ENCODE data around the gene GRIK1. TPM values are rescaled to one million over a fixed set of nuclear protein-coding genes. Genes with fewer than 3 reads are reported as not detected.

GRIK1 gene
- total RNA-seq, 3 donors from 2014 or later, result 0.38 to 0.41 TPM; not detected in 1

GRCh38 chr21:29914326-29914725 lies 25.5 kb downstream of the GRIK1 start:
- H3K36me3 ChIP-seq (ENCODE audit: low read depth), result no peaks in the 10 kb centered on the region
- no peaks in the 10 kb centered on the region for H3K4me1 ChIP-seq (ENCODE audit: low read depth)
- ATAC-seq (no peak), DNase-seq (no peak)
- no peak for TF ChIP-seq CTCF (IDR thresholded peaks at IDR 0.05)
- intact Hi-C loops (cut with DNase I, micrococcal nuclease), result no loop called here
- H3K4me3 ChIP-seq, result no peak overlapping the region
- no peaks in the 10 kb centered on the region for H3K9me3 ChIP-seq

- DNase-seq (no peak), ATAC-seq (no peak)
- TF ChIP-seq CTCF (IDR thresholded peaks at IDR 0.05), result no peak
- Histone ChIP-seq H3K4me3 (no peak overlapping the region), H3K36me3 (ENCODE audit: low read depth) (no peaks in the 10 kb centered on the region), H3K4me1 (ENCODE audit: low read depth) (no peaks in the 10 kb centered on the region), H3K9me3 (no peaks in the 10 kb centered on the region)
- intact Hi-C loops (cut with DNase I, micrococcal nuclease), result no loop called here
These were observed 30.2 kb downstream of the GRIK1 start for GRCh38 chr21:29909571-29909970.

- Histone ChIP-seq H3K4me3 (no peak overlapping the region), H3K4me1 (ENCODE audit: low read depth) (no peaks in the 10 kb centered on the region), H3K9me3 (peaks cover 2% of the 10 kb centered on the region), H3K36me3 (ENCODE audit: low read depth) (no peaks in the 10 kb centered on the region)
- no peak for TF ChIP-seq CTCF (IDR thresholded peaks at IDR 0.05)
- ATAC-seq (no peak), DNase-seq (no peak)
- intact Hi-C loops (cut with DNase I, micrococcal nuclease), result no loop called here
These were observed 35.2 kb downstream of the GRIK1 start for GRCh38 chr21:29904359-29905282.

- no peak for TF ChIP-seq CTCF (IDR thresholded peaks at IDR 0.05)
These were observed 42.9 kb downstream of the GRIK1 start for GRCh38 chr21:29896884-29897283.

GRCh38 chr21:29893687-29894086 lies 46.1 kb downstream of the GRIK1 start:
- Histone ChIP-seq H3K9me3 (no peaks in the 10 kb centered on the region), H3K36me3 (ENCODE audit: low read depth) (no peaks in the 10 kb centered on the region), H3K4me1 (ENCODE audit: low read depth) (no peaks in the 10 kb centered on the region), H3K4me3 (no peak overlapping the region)
- DNase-seq (no peak), ATAC-seq (no peak)
- intact Hi-C loops (cut with DNase I, micrococcal nuclease), result no loop called here
- TF ChIP-seq CTCF (IDR thresholded peaks at IDR 0.05), result no peak

More at GRCh38 chr21:29896884-29897283, 42.9 kb downstream of the GRIK1 start:
- Histone ChIP-seq H3K36me3 (ENCODE audit: low read depth) (no peaks in the 10 kb centered on the region), H3K9me3 (no peaks in the 10 kb centered on the region), H3K4me3 (no peak overlapping the region), H3K4me1 (ENCODE audit: low read depth) (no peaks in the 10 kb centered on the region)
- no peak for DNase-seq
- ATAC-seq, result no peak
- intact Hi-C loops (cut with DNase I, micrococcal nuclease), result no loop called here

Measured in mucosa of descending colon (tissue), 3 donors.